CD8-positive, alpha-beta memory T cell (primary cell): ENCODE data around the gene LAMB1. TPM values are rescaled to one million over a fixed set of nuclear protein-coding genes. Genes with fewer than 3 reads are reported as not detected.

Experiments used
- CTCF ChIA-PET: fragments of 350-600 bp; sonication (Branson Sonifier 250); formaldehyde crosslinking; loops from one replicate; lab custom pipeline; 2021; ENCODE audit warnings: antibody characterized with exemption; lab: Charles Lee
- POLR2A ChIA-PET: fragments of 350-600 bp; sonication (Branson Sonifier 250); formaldehyde crosslinking; loops from one replicate; lab custom pipeline; 2021; ENCODE audit warnings: antibody characterized with exemption; lab: Charles Lee
- DNase-seq, 5 donors: peaks; one replicate each; pipeline versions ENCODE4 v3.0.0 to v3.0.0-alpha.2; 2020 to 2022; ENCODE audit warnings: mixed read lengths in 1 of 5
- H3K27ac ChIP-seq: one replicate; pipeline ENCODE4 v1.7.0; 2013; ENCODE audit warnings: low read depth, mild to moderate bottlenecking, low read length, moderate library complexity
- H3K27me3 ChIP-seq: 2 replicates; pipeline ENCODE4 v1.7.0; 2013; ENCODE audit warnings: low read length, mild to moderate bottlenecking; ENCODE audit not compliant: insufficient read depth, poor library complexity, severe bottlenecking
- H3K36me3 ChIP-seq: 2 replicates; pipeline ENCODE4 v1.7.0; 2013; ENCODE audit warnings: mild to moderate bottlenecking, low read length, moderate library complexity; ENCODE audit not compliant: insufficient read depth
- H3K4me1 ChIP-seq: 2 replicates; pipeline ENCODE4 v1.7.0; 2013; ENCODE audit warnings: mild to moderate bottlenecking, low read length, moderate library complexity; ENCODE audit not compliant: insufficient read depth
- H3K4me3 ChIP-seq: 2 replicates; pipeline ENCODE4 v1.7.0; 2013; ENCODE audit warnings: mild to moderate bottlenecking, low read length
- H3K9me3 ChIP-seq: 2 replicates; pipeline ENCODE4 v1.7.0; 2013; ENCODE audit warnings: mild to moderate bottlenecking, low read length
- H3K27ac Mint-ChIP-seq, 8 donors: one replicate each; pipeline ENCODE4 v1.8.0; 2020 to 2021; ENCODE audit warnings: mixed read lengths in 8 of 8, mild to moderate bottlenecking in 6 of 8, inconsistent platforms in 3 of 8, moderate library complexity in 3 of 8
- H3K27me3 Mint-ChIP-seq, 2 donors: one replicate each; pipeline ENCODE4 v1.8.0; 2020 to 2021; ENCODE audit warnings: mixed read lengths in 2 of 2, mild to moderate bottlenecking in 1 of 2, moderate library complexity in 1 of 2
- H3K36me3 Mint-ChIP-seq, 3 donors: one replicate each; pipeline ENCODE4 v1.8.0; 2020 to 2021; ENCODE audit warnings: mixed read lengths in 3 of 3, inconsistent platforms in 1 of 3, mild to moderate bottlenecking in 1 of 3
- H3K4me1 Mint-ChIP-seq, 3 donors: one replicate each; pipeline ENCODE4 v1.8.0; 2020 to 2021; ENCODE audit warnings: mixed read lengths in 3 of 3, inconsistent platforms in 1 of 3, mild to moderate bottlenecking in 1 of 3
- H3K4me3 Mint-ChIP-seq, 7 donors: one replicate each; pipeline ENCODE4 v1.8.0; 2020 to 2021; ENCODE audit warnings: mixed read lengths in 7 of 7, mild to moderate bottlenecking in 6 of 7, moderate library complexity in 4 of 7, inconsistent platforms in 2 of 7
- H3K9me3 Mint-ChIP-seq, 5 donors: one replicate each; pipeline ENCODE4 v1.8.0; 2020 to 2022; ENCODE audit warnings: mixed read lengths in 5 of 5, mild to moderate bottlenecking in 3 of 5, moderate library complexity in 2 of 5, inconsistent platforms in 1 of 5
- polyA plus RNA-seq: library from polyadenylated mRNA; unstranded; fragments of 300-500 nt; fragmentation: Illumina TruSeq; gene quantifications from one replicate; pipeline ENCODE4 v1.2.3, GENCODE V29; 2021
- total RNA-seq, 2 experiments: library from RNA; stranded (reverse); gene quantifications; one replicate each; pipeline ENCODE4 v1.2.3, GENCODE V29; 2021

The LAMB1 gene
- total and polyA plus RNA-seq, 3 experiments from 2014 or later, result 0.44 TPM; not detected in 2

GRCh38 chr7:107971100-107971499 lies 31.9 kb downstream of the LAMB1 start:
- Mint-ChIP-seq H3K27me3 (peaks cover 9 to 23% of the 10 kb centered on the region in 2 donors), H3K27ac (no peak overlapping the region), H3K9me3 (peaks cover 0 to 2% (median 0%) of the 10 kb centered on the region in 5 donors), H3K4me1 (no peaks in the 10 kb centered on the region), H3K36me3 (no peaks in the 10 kb centered on the region), H3K4me3 (no peak overlapping the region)
- Histone ChIP-seq H3K4me1 (no peaks in the 10 kb centered on the region), H3K4me3 (no peak overlapping the region), H3K36me3 (no peaks in the 10 kb centered on the region), H3K27me3 (no peaks in the 10 kb centered on the region), H3K27ac (no peak overlapping the region), H3K9me3 (no peaks in the 10 kb centered on the region)
- DNase-seq, result no peak
- CTCF ChIA-PET, result no interaction called here
- POLR2A ChIA-PET, result no interaction called here

GRCh38 chr7:107969856-107970255 lies 33.1 kb downstream of the LAMB1 start:
- no peak for DNase-seq
- no peak overlapping the region for H3K4me3 Mint-ChIP-seq
- POLR2A ChIA-PET, result no interaction called here

GRCh38 chr7:107968449-107968848 lies 34.5 kb downstream of the LAMB1 start:
- Histone ChIP-seq H3K27me3 (no peaks in the 10 kb centered on the region), H3K36me3 (no peaks in the 10 kb centered on the region), H3K4me3 (no peak overlapping the region), H3K4me1 (no peaks in the 10 kb centered on the region), H3K9me3 (no peaks in the 10 kb centered on the region), H3K27ac (no peak overlapping the region)
- DNase-seq, result no peak
- POLR2A ChIA-PET, result no interaction called here
- Mint-ChIP-seq H3K27ac (no peak overlapping the region), H3K27me3 (peaks cover 7 to 21% of the 10 kb centered on the region in 2 donors), H3K4me1 (no peaks in the 10 kb centered on the region), H3K36me3 (no peaks in the 10 kb centered on the region), H3K9me3 (no peaks in the 10 kb centered on the region), H3K4me3 (no peak overlapping the region)
- CTCF ChIA-PET, result no interaction called here

More at GRCh38 chr7:107969856-107970255, 33.1 kb downstream of the LAMB1 start:
- no peaks in the 10 kb centered on the region for H3K36me3 Mint-ChIP-seq
- Histone ChIP-seq H3K4me1 (no peaks in the 10 kb centered on the region), H3K36me3 (no peaks in the 10 kb centered on the region), H3K27me3 (no peaks in the 10 kb centered on the region), H3K9me3 (no peaks in the 10 kb centered on the region), H3K27ac (no peak overlapping the region), H3K4me3 (no peak overlapping the region)
- H3K27ac Mint-ChIP-seq, result no peak overlapping the region
- CTCF ChIA-PET, result no interaction called here
- H3K27me3 Mint-ChIP-seq, result peaks cover 7 to 16% of the 10 kb centered on the region in 2 donors
- no peaks in the 10 kb centered on the region for H3K9me3 Mint-ChIP-seq
- H3K4me1 Mint-ChIP-seq, result no peaks in the 10 kb centered on the region

- H3K27me3 Mint-ChIP-seq, result peaks cover 7 to 14% of the 10 kb centered on the region in 2 donors
- DNase-seq, result no peak
- H3K36me3 Mint-ChIP-seq, result no peaks in the 10 kb centered on the region
- Histone ChIP-seq H3K27me3 (no peaks in the 10 kb centered on the region), H3K4me1 (no peaks in the 10 kb centered on the region), H3K4me3 (no peak overlapping the region), H3K27ac (no peak overlapping the region), H3K36me3 (no peaks in the 10 kb centered on the region), H3K9me3 (no peaks in the 10 kb centered on the region)
- no peak overlapping the region for H3K27ac Mint-ChIP-seq
- POLR2A ChIA-PET, result no interaction called here
- H3K9me3 Mint-ChIP-seq, result no peaks in the 10 kb centered on the region
- H3K4me3 Mint-ChIP-seq, result no peak overlapping the region
- no peaks in the 10 kb centered on the region for H3K4me1 Mint-ChIP-seq
- CTCF ChIA-PET, result no interaction called here
These were observed 35.5 kb downstream of the LAMB1 start for GRCh38 chr7:107967420-107967819.

GRCh38 chr7:107966711-107967110 lies 36.2 kb downstream of the LAMB1 start:
- Histone ChIP-seq H3K36me3 (no peaks in the 10 kb centered on the region), H3K4me3 (no peak overlapping the region), H3K27ac (no peak overlapping the region), H3K27me3 (no peaks in the 10 kb centered on the region), H3K4me1 (no peaks in the 10 kb centered on the region), H3K9me3 (no peaks in the 10 kb centered on the region)
- H3K4me3 Mint-ChIP-seq, result no peak overlapping the region
- H3K27ac Mint-ChIP-seq, result no peak overlapping the region
- no peaks in the 10 kb centered on the region for H3K4me1 Mint-ChIP-seq
- POLR2A ChIA-PET, result no interaction called here
- no peak for DNase-seq
- CTCF ChIA-PET, result no interaction called here
- no peaks in the 10 kb centered on the region for H3K9me3 Mint-ChIP-seq
- peaks cover 7 to 16% of the 10 kb centered on the region in 2 donors for H3K27me3 Mint-ChIP-seq
- no peaks in the 10 kb centered on the region for H3K36me3 Mint-ChIP-seq

GRCh38 chr7:107964510-107964909 lies 38.5 kb downstream of the LAMB1 start:
- Histone ChIP-seq H3K27ac (no peak overlapping the region), H3K4me3 (no peak overlapping the region), H3K9me3 (no peaks in the 10 kb centered on the region), H3K4me1 (no peaks in the 10 kb centered on the region), H3K27me3 (no peaks in the 10 kb centered on the region), H3K36me3 (no peaks in the 10 kb centered on the region)
- H3K27me3 Mint-ChIP-seq, result peaks cover 4 to 21% of the 10 kb centered on the region in 2 donors
- H3K4me3 Mint-ChIP-seq, result no peak overlapping the region
- H3K27ac Mint-ChIP-seq, result no peak overlapping the region
- no peak for DNase-seq
- no peaks in the 10 kb centered on the region for H3K9me3 Mint-ChIP-seq
- POLR2A ChIA-PET, result no interaction called here
- H3K4me1 Mint-ChIP-seq, result no peaks in the 10 kb centered on the region
- CTCF ChIA-PET, result no interaction called here
- no peaks in the 10 kb centered on the region for H3K36me3 Mint-ChIP-seq

GRCh38 chr7:107962817-107963216 lies 40.1 kb downstream of the LAMB1 start:
- Histone ChIP-seq H3K9me3 (no peaks in the 10 kb centered on the region), H3K36me3 (no peaks in the 10 kb centered on the region), H3K4me3 (no peak overlapping the region), H3K27me3 (no peaks in the 10 kb centered on the region), H3K27ac (no peak overlapping the region), H3K4me1 (no peaks in the 10 kb centered on the region)
- no peaks in the 10 kb centered on the region for H3K36me3 Mint-ChIP-seq
- H3K4me3 Mint-ChIP-seq, result no peak overlapping the region
- POLR2A ChIA-PET, result no interaction called here
- no peaks in the 10 kb centered on the region for H3K9me3 Mint-ChIP-seq
- DNase-seq, result no peak
- H3K27ac Mint-ChIP-seq, result no peak overlapping the region
- H3K27me3 Mint-ChIP-seq, result peaks cover 6 to 27% of the 10 kb centered on the region in 2 donors
- CTCF ChIA-PET, result no interaction called here
- H3K4me1 Mint-ChIP-seq, result no peaks in the 10 kb centered on the region

- Mint-ChIP-seq H3K36me3 (no peaks in the 10 kb centered on the region), H3K4me1 (no peaks in the 10 kb centered on the region), H3K4me3 (no peak overlapping the region), H3K27me3 (peaks cover 5 to 32% of the 10 kb centered on the region in 2 donors), H3K27ac (no peak overlapping the region), H3K9me3 (no peaks in the 10 kb centered on the region)
- Histone ChIP-seq H3K27ac (no peak overlapping the region), H3K9me3 (no peaks in the 10 kb centered on the region), H3K36me3 (no peaks in the 10 kb centered on the region), H3K4me3 (no peak overlapping the region), H3K4me1 (no peaks in the 10 kb centered on the region), H3K27me3 (no peaks in the 10 kb centered on the region)
- POLR2A ChIA-PET, result no interaction called here
- CTCF ChIA-PET, result no interaction called here
- no peak for DNase-seq
These were observed 41.6 kb downstream of the LAMB1 start for GRCh38 chr7:107961405-107961804.

- POLR2A ChIA-PET, result no interaction called here
These were observed 42.7 kb downstream of the LAMB1 start for GRCh38 chr7:107960272-107960671.

More at GRCh38 chr7:107960272-107960671, 42.7 kb downstream of the LAMB1 start:
- Histone ChIP-seq H3K4me1 (no peaks in the 10 kb centered on the region), H3K9me3 (no peaks in the 10 kb centered on the region), H3K27ac (no peak overlapping the region), H3K27me3 (no peaks in the 10 kb centered on the region), H3K4me3 (no peak overlapping the region), H3K36me3 (no peaks in the 10 kb centered on the region)
- Mint-ChIP-seq H3K27me3 (peaks cover 3 to 37% of the 10 kb centered on the region in 2 donors), H3K27ac (no peak overlapping the region), H3K4me3 (no peak overlapping the region), H3K9me3 (no peaks in the 10 kb centered on the region), H3K36me3 (no peaks in the 10 kb centered on the region), H3K4me1 (no peaks in the 10 kb centered on the region)
- no peak for DNase-seq
- CTCF ChIA-PET, result no interaction called here
